Raji (cell line): ENCODE measurements around the gene ADTRP.

Experiments used
- POLR2A ChIP-seq: IDR thresholded peaks from 2 replicates; pipeline ENCODE4 v1.6.1; 2011; ENCODE audit warnings: low read depth, low read length, control low read depth; ENCODE audit not compliant: insufficient read depth

ADTRP gene

DNA sequence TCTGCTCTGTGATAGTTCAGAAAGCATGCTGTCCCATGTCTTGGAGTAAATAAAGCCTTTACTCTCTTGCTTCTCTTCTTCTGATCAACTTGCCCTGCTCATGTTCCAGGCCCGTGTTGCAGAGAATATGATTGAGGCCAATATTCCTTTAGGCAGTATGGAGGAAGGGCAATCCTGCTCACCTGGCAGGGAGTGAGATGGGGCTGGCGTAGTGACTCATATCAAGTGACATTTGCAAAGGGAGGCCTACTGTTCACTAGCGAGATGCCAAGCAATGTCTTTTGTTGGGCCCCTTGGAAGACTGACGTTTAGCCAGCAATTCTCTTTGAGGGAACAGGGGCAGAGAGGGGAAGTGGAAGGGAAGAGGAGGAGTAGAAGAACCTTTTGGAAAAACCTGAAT, 19.7 kb downstream of the ADTRP start:
- TF ChIP-seq POLR2A, result no peak

DNA sequence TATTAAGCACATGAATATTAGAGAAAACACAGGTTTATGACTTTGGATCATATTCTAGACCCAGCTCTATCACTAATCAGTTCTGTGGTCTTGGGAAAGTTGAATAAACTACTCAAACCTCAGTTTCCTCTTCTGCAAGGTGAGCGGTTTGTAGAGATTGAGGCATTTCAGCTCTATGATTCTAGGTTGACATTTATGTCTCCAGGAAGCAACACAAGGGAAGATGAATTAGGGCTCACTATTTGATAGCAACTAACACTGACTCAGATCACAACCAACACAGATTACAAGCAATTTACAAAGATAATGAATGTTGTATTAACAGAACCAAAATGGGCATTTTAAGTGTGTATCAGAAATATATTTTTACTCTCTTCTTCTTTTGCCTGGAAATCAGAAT, 21.9 kb downstream of the ADTRP start:
- TF ChIP-seq POLR2A, result no peak

DNA sequence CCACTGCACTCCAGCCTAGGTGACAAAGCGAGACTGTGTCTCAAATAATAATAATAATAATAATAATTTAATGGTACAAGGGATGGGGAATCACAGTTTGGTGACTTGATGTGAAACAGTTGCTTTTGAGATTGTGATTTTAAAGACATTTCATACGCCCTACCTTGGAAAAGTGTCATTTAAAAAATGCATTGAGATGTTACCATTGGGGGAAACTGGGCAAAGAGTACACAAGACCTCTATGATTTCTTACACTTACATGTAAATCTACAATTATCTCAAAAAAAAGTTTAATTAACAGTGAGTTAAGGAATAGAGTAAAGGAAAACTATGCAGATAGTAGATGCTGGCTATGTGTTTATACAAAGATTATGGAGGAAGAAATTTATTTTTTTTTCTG, 22.3 kb downstream of the ADTRP start:
- TF ChIP-seq POLR2A, result no peak

DNA sequence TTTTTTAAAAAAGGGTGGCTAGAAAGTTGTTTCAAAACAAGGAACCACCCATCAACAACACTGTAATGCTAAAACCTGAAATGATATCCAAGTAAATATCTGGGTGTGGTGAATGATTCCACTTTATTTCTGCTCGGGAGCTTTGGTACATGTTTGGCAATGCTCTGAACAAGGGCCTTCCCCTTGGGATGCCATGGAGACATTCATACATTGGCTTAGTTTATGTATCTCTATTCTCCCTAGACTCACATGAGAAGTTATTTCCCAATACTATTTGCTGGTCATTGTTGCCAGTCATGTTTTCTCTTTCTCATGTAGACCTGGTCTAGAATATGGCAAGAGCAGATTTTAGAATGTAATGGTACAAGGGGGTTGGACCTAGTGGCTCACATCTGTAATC, 22.9 kb downstream of the ADTRP start:
- TF ChIP-seq POLR2A, result no peak

DNA sequence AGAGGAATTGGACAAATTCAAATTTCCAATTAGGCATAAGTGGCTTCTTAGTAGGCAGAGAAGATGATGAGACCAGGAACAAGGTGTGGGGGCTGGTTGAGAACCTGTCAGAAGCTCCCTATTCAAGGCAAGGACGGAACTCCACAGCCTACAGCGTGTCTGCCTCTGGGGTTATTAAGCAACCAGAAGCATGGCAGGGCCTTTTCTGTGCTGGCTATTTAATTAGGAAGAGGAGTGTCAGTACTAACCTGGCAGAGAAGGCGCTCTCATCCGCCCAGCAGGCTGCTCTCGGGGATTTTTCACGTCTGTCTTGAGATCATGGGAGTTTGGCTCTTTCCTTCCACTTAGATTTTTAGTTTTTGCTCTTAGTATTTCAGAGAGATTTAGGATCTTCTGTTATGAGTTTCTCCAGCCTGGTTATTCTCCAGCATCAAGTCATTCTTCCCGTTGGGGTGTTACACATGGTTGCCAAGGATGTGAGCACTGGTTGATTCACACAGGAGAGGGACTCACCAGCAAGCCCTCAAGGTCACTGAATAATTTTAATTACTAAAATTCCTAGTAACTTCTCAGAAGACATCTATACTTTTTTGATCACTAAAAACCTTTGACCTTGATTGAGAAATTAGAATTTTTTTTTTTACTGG, 23.9 kb downstream of the ADTRP start:
- no peak for TF ChIP-seq POLR2A

DNA sequence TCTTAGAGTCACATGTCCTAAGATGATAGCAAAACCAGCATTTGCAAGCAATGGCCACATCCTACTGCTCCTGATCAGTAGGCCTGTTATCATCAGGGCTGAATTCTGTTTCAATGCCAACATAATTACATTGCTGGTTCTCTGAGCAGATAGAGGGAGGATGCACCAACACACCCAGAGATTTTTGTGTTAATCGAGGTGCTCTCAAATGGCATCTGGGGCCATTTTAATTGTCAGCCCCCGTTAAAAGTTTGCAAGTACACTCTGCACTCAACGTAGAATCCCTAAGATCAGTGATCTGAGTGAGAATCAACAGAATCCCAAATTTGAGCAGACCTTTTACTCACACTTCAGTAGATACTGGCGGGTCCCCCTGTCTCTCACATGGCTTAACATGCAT, 24.8 kb downstream of the ADTRP start:
- no peak for TF ChIP-seq POLR2A

DNA sequence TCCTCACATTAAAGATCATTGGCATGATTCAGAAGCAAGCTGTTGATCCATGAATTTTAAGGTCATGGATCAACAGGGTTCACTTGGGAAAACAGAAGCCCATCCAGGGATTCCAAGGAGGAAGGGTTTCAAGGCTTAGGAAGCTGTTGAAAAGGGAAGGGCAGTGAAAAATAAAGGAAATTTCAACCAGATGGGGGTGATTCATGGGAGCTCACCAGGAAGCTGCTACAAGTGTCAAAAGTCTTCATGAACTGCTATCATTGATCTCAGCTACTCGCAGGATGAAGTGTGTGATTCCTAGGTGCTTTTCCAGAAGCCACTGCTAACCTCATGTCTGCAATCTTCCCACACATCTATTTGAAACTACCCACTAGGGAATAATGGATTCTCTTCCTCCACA, 26.2 kb downstream of the ADTRP start:
- TF ChIP-seq POLR2A, result no peak

DNA sequence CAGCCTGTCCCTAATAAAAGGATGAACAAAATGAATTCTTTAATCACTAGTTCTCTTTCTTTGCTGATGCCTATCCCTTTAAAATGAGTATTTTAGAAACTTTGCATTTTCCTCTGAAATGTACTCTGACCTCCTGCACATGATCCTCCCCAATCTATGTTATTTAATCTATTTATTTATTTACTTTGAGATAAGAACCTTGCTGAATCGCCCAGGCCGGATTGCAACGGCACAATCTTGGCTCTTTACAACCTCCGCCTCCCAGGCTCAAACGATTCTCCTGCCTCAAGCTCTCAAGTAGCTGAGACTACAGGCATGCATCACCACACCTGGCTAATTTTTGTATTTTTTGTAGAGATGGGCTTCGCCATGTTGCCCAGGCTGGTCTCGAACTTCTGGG, 27.9 kb downstream of the ADTRP start:
- no peak for TF ChIP-seq POLR2A

DNA sequence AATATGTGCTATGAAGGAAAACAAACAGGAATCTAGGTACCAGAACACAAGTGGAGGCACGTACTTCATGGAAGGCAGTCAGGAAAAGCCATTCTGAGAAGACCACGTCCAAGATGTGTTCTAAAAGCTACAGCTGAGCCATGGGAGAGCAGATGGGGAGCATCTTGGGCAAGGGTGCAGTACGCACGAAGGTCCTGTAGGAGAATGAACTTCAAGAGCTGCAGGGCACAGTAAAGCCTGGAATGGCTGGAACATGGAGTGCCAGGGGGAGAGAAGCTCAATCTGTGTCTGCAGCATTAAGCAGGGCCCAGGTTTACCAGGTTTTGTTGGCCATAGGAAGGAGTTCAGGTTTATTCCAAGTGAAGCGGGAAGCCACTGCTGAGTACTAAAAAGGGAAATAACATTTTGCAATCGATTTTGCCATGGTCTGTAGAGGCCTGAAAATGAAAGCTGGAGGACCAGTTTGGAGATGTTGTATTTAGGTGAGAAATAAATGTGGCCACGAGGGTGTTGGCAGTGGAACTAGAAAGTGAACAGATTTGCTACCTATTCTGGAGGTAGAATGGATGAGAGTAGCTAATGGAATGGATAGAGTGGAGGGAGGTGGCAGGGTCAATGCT, 29.9 kb downstream of the ADTRP start:
- TF ChIP-seq POLR2A, result no peak

DNA sequence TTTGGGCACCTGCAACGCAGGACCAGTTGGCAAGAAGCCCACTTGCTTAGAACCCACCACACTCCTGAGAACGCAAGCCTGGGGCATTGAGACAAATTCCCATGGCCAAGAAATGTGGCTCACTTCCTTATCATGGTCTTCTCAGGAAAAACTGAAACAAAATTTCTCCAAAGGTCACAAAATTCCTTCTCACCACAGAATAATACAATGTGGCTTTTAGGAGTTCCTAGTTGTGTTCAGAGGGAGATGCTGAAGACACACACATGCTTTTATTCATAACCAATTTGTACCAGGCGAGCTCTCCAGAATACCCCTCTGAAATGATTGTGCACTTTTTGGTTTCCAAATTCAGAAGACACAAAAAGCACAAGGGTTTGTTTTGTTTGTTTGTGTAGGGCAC, 31.6 kb downstream of the ADTRP start:
- TF ChIP-seq POLR2A, result no peak

DNA sequence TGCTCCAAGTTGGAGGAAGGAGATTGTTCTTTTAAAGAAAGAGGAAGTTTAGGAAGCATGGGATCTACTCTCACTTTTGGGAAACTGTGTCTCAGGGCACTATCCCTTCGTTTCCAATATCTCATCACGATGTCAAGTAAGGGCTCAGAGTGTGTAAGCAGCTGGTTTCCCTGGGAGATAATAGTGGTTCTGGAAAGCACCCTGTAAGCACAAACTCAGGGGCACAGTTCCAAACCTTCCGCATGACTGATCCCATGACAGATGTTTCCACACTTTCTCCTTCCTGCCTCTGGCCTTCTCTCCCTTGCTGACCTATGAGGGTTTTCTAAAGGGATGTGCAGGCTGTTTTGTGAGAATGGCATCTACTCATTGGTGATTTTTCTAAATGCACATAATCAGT, 33.9 kb downstream of the ADTRP start:
- TF ChIP-seq POLR2A, result no peak

DNA sequence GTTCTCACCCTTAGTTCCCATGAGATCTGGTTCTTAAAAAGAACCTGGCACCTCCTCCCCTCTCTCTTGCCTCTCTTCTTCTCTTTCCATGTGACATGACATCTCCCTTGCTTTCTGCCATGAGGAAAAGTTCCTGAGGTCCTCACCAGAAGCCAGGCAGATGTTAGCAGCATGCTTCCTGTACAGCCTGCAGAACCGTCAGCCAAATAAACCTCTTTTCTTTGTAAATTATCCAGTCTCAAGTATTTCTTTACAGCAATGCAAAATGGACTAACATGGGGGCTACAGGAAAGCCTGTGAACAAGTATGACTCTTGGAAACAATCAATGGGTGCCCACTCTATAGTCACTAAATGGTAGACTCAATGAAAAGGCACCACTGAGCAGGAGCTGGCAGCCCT, 34.5 kb downstream of the ADTRP start:
- TF ChIP-seq POLR2A, result no peak

DNA sequence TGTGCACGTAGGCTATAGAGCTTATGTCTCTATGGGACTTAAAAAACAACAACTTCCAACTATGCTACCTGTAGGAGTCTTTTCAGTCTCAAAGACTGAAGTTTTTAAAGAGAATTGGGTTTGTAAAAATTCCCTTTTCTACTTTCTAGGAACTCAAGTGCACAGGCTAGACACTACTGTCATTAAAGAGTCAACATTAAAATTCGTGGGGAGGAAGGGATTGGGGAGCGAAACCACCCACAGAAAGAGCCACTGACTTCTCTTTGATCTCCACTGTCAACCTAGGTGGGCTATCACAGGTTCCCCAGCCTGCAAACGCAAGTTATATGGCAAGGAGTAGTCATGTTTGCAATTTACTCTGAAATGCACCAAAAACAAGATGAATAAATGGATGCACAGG, 37.7 kb downstream of the ADTRP start:
- TF ChIP-seq POLR2A, result no peak

DNA sequence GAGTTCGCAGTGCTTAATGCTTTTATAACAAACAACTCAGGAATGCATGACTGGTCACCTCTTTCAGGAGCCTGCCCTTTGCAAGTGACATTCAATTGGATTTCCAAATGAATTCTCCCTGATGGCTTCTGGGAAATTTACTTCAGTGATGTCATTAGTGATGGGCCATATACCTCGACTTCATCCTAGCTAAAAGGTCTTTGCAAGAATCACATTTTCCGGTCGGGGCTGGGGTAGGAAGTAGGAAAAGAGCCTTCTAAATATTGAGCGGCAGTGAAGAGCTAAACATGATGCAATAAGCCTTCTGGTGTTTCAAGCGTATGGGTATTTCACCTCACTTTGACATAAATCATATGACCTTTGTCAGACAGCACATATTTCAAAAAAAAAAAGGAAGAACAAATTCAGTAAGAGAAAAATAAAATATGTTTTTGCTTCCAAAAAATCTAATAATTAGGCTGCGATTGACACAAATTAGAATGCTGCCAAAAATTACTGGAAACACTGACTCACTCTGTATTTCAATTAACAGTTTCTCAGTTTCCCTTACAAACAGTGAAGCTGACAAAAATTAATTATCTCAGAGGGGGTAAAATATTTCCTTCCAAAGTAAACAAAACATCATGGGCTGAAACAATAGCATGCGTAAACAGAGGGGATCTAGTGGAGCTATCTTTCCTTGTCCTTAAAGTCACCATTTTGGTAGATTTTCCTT, 39.8 kb downstream of the ADTRP start:
- no peak for TF ChIP-seq POLR2A

DNA sequence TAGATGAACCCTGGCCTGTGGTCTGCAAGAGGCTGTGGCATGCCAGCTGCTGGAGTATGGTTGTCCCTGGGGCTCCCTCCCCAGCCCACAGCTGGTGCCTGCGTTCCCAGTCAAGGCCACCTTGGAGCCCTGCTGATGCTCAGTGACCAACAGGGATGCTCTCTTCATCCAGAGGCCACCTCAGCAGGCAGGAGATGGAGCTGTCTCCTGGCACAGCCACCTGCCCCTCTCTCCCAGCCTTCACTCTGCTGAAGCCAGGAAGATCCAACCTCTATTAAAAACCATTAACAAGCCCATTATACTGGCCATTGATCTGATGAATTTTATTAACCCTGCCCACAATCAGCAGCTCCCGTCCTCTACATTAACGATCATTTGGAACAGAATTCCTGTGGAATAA, 40.4 kb downstream of the ADTRP start:
- no peak for TF ChIP-seq POLR2A

DNA sequence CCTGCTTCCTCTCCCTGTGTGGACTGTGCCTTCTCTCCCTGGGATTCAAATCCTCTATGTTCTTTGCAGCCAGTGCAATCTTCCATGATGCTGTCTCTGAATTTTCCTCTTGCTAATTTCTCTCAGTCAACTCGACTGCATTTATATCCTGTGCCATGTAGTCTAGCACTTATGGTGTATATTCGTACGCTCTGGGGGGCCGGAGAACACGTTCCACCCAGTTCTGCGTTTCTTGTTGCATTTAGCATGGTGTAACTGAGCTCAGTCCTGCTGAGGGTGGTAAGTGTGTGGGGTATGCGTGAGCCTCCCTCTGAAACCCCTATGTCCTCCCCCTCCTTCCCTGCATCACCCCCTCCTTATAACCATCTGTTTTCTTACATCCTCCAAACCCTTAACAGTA, 42.0 kb downstream of the ADTRP start:
- TF ChIP-seq POLR2A, result no peak
